HEK293 (cell line): ENCODE results near the gene MORN3.

Experiments
- CTCF ChIP-seq: fragments of 450-650 bp; formaldehyde crosslinking; IDR thresholded peaks from 2 replicates; pipeline ENCODE4 v1.5.1; 2016; ENCODE audit warnings: missing biosample characterization, missing genetic modification characterization
- KLF7 ChIP-seq: fragments of 450-650 bp; formaldehyde crosslinking; IDR thresholded peaks from 2 replicates; pipeline ENCODE4 v1.5.1; 2016; ENCODE audit warnings: missing biosample characterization, missing genetic modification characterization, borderline replicate concordance
- PBX3 ChIP-seq: sonication (generic); formaldehyde crosslinking; IDR thresholded peaks from 2 replicates; pipeline ENCODE4 v1.8.1; 2022; ENCODE audit warnings: mild to moderate bottlenecking, moderate library complexity, missing genetic modification reagents
- TSHZ1 ChIP-seq: fragments of 450-650 bp; formaldehyde crosslinking; IDR thresholded peaks from 2 replicates; pipeline ENCODE4 v1.5.1; 2016; ENCODE audit warnings: missing biosample characterization, missing genetic modification characterization, borderline replicate concordance
- ZNF174 ChIP-seq: fragments of 450-650 bp; formaldehyde crosslinking; IDR thresholded peaks from 2 replicates; pipeline ENCODE4 v1.5.0; 2017; ENCODE audit warnings: missing biosample characterization, mild to moderate bottlenecking, missing genetic modification characterization
- ZNF404 ChIP-seq: fragments of 450-650 bp; formaldehyde crosslinking; IDR thresholded peaks from 2 replicates; pipeline ENCODE4 v1.5.1; 2017; ENCODE audit warnings: missing biosample characterization, missing genetic modification characterization
- ZXDB ChIP-seq: fragments of 450-650 bp; formaldehyde crosslinking; IDR thresholded peaks from 2 replicates; pipeline ENCODE4 v1.5.1; 2016; ENCODE audit warnings: missing biosample characterization, missing genetic modification characterization
- TF ChIP-seq, protein P1 (sequence below): fragments of 450-650 bp; formaldehyde crosslinking; IDR thresholded peaks from 2 replicates; pipeline ENCODE4 v1.5.1; 2016; ENCODE audit warnings: missing biosample characterization, missing genetic modification characterization

GRCh38 chr12:121705514-121705913, 36.1 kb upstream of the MORN3 start:
- no peak for TF ChIP-seq CTCF
- TF ChIP-seq ZNF404 (tag by site-specific recombination) = no peak
- no peak for TF ChIP-seq TSHZ1
- no peak for TF ChIP-seq PBX3 (CRISPR knock-in tag)
- TF ChIP-seq ZXDB (tag by site-specific recombination) = no peak
- TF ChIP-seq KLF7 (tag by site-specific recombination) = no peak
- no peak for TF ChIP-seq ZNF174 (tag by site-specific recombination)
- TF ChIP-seq, protein P1, sequence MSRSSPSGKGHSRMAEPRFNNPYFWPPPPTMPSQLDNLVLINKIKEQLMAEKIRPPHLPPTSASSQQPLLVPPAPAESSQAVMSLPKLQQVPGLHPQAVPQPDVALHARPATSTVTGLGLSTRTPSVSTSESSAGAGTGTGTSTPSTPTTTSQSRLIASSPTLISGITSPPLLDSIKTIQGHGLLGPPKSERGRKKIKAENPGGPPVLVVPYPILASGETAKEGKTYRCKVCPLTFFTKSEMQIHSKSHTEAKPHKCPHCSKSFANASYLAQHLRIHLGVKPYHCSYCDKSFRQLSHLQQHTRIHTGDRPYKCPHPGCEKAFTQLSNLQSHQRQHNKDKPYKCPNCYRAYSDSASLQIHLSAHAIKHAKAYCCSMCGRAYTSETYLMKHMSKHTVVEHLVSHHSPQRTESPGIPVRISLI (tag by site-specific recombination) = no peak
